ENCODE data around the gene SPTBN4. TPM values are rescaled to one million over a fixed set of nuclear protein-coding genes. Genes with fewer than 3 reads are reported as not detected.

The SPTBN4 gene
- total RNA-seq, 1 experiment from 2014 or later = 0.61 TPM

Other genes starting within 250 kb of the SPTBN4 start
- not detected in 2 replicates for gene TTC9B, start 248.6 kb upstream of the SPTBN4 start, total RNA-seq (2014; rRNA removed; shearing (Covaris generic))
- gene CCNP, start 240.3 kb upstream of the SPTBN4 start, total RNA-seq (2014; rRNA removed; shearing (Covaris generic)) = not detected in 2 replicates
- 64.6 and 71.9 TPM in 2 replicates for gene AKT2, start 181.7 kb upstream of the SPTBN4 start, total RNA-seq (2014; rRNA removed; shearing (Covaris generic))
- gene C19orf47, start 118.6 kb upstream of the SPTBN4 start, total RNA-seq (2014; rRNA removed; shearing (Covaris generic)) = 11.6 and 41.7 TPM in 2 replicates
- gene PLD3, start 118.3 kb upstream of the SPTBN4 start, total RNA-seq (2014; rRNA removed; shearing (Covaris generic)) = 208 and 270 TPM in 2 replicates
- gene HIPK4, start 76.8 kb upstream of the SPTBN4 start, total RNA-seq (2014; rRNA removed; shearing (Covaris generic)) = 0.08 TPM in 1 of 2 replicates, not detected in the other
- gene PRX, start 53.6 kb upstream of the SPTBN4 start, total RNA-seq (2014; rRNA removed; shearing (Covaris generic)) = 0.88 and 2.4 TPM in 2 replicates
- gene SERTAD1, start 41.0 kb upstream of the SPTBN4 start, total RNA-seq (2014; rRNA removed; shearing (Covaris generic)) = 25.7 and 38.1 TPM in 2 replicates
- 16.1 and 16.3 TPM in 2 replicates for gene SERTAD3, start 22.7 kb upstream of the SPTBN4 start, total RNA-seq (2014; rRNA removed; shearing (Covaris generic))
- 106 and 116 TPM in 2 replicates for gene BLVRB, start 1.3 kb upstream of the SPTBN4 start, total RNA-seq (2014; rRNA removed; shearing (Covaris generic))
- gene SHKBP1, start 109.9 kb downstream of the SPTBN4 start, total RNA-seq (2014; rRNA removed; shearing (Covaris generic)) = 16.2 and 16.4 TPM in 2 replicates
- 16.5 and 23.7 TPM in 2 replicates for gene LTBP4, start 134.4 kb downstream of the SPTBN4 start, total RNA-seq (2014; rRNA removed; shearing (Covaris generic))
- 14.7 and 28.6 TPM in 2 replicates for gene NUMBL, start 223.7 kb downstream of the SPTBN4 start, total RNA-seq (2014; rRNA removed; shearing (Covaris generic))
- gene COQ8B, start 249.9 kb downstream of the SPTBN4 start, total RNA-seq (2014; rRNA removed; shearing (Covaris generic)) = 29.2 and 83.7 TPM in 2 replicates

All from SJSA1 (cell line).